Measurements from ENCODE around the gene GDE1. TPM values are rescaled to one million over a fixed set of nuclear protein-coding genes. Genes with fewer than 3 reads are reported as not detected.

The GDE1 gene
- total RNA-seq, 1 experiment from 2014 or later, result 35.3 TPM

DNA sequence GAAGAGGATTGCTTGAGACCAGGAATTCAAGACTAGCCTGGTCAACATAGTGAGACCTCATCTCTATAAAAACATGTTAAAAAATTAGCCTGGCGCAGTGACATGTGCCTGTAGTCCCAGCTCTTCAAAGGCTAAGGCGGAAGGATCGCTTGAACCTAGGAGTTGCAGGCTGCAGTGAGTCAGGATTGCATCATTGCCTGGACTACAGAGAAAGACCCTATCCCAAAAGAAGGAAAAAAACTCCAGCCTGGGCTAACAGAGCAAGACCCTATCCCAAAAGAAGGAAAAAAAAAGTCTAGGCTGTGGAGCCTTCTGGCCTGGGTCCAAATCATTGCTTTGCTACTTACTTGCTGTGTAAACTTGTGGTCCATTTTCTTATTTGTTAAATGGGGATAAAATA is 6.8 kb upstream of the GDE1 start:
- H3K9me3 ChIP-seq, result no peaks in the 10 kb centered on the region
- peaks cover 40% of the 10 kb centered on the region for H3K36me3 ChIP-seq
- no peak overlapping the region for H3K4me3 ChIP-seq
- no peak for DNase-seq
- H3K27me3 ChIP-seq, result no peaks in the 10 kb centered on the region

DNA sequence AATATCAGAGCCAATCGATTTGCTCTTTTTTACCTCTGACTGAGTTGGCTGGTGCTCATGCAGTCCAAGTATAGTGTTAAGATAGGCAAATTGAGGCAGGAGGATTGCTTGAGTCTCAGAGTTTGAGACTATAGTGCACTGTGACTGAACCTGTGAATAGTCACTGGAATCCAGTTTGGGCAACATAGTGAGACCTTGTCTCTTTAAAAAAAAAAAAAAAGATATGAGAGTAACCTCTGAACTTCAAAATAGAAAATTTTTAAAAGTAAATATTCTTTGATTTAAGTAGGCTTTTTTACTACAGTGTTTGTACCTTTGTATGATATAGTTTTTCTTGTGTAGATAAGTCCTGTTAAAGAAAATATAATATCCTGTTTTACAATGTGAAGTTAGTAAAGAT is 5.3 kb upstream of the GDE1 start:
- Histone ChIP-seq H3K36me3 (peaks cover 27% of the 10 kb centered on the region), H3K9me3 (no peaks in the 10 kb centered on the region), H3K27me3 (no peaks in the 10 kb centered on the region), H3K4me3 (no peak overlapping the region)
- no peak for DNase-seq

- Histone ChIP-seq H3K4me3 (peak overlapping the region; percentile 96), H3K9me3 (no peaks in the 10 kb centered on the region), H3K36me3 (peaks cover 24% of the 10 kb centered on the region), H3K27me3 (no peaks in the 10 kb centered on the region)
- no peak for DNase-seq
Measured at GRCh38 chr16:19525385-19525723, 3.5 kb upstream of the GDE1 start.

DNA sequence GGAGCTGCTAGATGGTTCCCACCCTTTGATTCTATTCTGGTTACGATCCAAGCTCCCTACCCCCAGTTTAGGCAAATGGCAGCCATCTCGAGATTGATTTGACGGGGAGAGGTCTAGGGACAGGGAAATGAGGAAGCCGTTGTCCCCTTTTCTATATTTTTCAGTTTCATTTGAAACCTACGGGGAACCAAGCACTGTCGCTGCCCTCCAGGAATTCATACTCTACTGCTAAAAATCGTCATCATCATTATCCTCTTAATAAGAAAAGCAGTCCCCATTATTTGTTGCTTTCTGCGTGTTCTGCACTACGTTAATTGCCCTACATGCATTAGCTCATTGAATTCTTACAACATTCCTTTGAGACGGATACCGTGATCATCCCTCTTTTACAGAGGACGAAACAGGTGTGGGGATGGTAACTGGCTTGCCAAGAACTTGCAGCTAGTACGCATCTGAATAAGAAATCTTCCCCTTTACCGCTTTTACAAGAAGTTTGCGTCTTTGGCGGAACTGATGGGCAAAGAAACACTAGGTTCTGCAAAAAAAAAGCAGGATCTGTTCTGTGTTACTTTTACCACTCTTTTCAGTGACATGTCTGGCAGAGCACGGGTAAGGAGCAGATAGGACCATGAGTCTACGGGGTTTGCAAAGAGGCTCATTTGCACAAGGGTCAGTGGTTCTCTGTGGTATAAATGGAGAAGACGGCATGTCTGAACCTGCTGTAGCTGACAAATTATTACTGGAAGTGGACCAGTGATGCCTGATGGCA is 2.9 kb upstream of the GDE1 start:
- DNase-seq, result no peak
- H3K4me3 ChIP-seq, result peak overlapping the region; percentile 96
- H3K9me3 ChIP-seq, result no peaks in the 10 kb centered on the region
- peaks cover 24% of the 10 kb centered on the region for H3K36me3 ChIP-seq
- no peaks in the 10 kb centered on the region for H3K27me3 ChIP-seq

DNA sequence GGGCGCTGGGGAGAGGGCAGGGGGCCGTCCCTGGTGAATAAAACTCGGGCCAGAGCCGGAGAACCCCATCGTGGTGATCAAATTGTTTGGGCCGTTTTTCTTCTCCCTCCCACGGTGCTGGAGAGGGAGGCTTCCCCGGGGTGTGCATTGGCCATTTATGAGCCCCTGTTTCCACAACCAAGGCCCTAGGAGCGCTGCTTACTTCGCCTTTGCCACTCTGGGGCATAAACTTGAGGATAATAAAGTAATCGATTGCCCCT is 2.4 kb upstream of the GDE1 start:
- peaks cover 21% of the 10 kb centered on the region for H3K36me3 ChIP-seq
- H3K4me3 ChIP-seq, result peak overlapping the region; percentile 96
- DNase-seq, result no peak
- H3K9me3 ChIP-seq, result no peaks in the 10 kb centered on the region
- H3K27me3 ChIP-seq, result no peaks in the 10 kb centered on the region

- Histone ChIP-seq H3K4me3 (peak within 1 kb of the TSS; percentile 96), H3K27me3 (no peaks in the 10 kb centered on the region), H3K9me3 (no peaks in the 10 kb centered on the region), H3K36me3 (peaks cover 16% of the 10 kb centered on the region)
- DNase-seq, result peak; percentile 99
Measured at GRCh38 chr16:19523559-19524355, 1.9 kb upstream of the GDE1 start, which contains the start of gene CCP110. Gene CCP110 (plus strand): TSS chr16:19523942. CDS start chr16:19527882, 3,940 bp downstream.

GRCh38 chr16:19523184-19523558 is 1.3 kb upstream of the GDE1 start:
- H3K4me3 ChIP-seq, result peak overlapping the region; percentile 96
- DNase-seq, result no peak

GRCh38 chr16:19522760-19523159 is 862 bp upstream of the GDE1 start:
- no peak overlapping the region; the same call in 1 of the 2 replicates for H3K4me3 ChIP-seq
- peaks cover 8% of the 10 kb centered on the region for H3K36me3 ChIP-seq
- DNase-seq, result no peak
- no peaks in the 10 kb centered on the region for H3K27me3 ChIP-seq
- H3K9me3 ChIP-seq, result no peaks in the 10 kb centered on the region

More at GRCh38 chr16:19523184-19523558, 1.3 kb upstream of the GDE1 start:
- Histone ChIP-seq H3K36me3 (peaks cover 12% of the 10 kb centered on the region), H3K27me3 (no peaks in the 10 kb centered on the region), H3K9me3 (no peaks in the 10 kb centered on the region)

GRCh38 chr16:19522397-19522732 is 467 bp upstream of the GDE1 start:
- H3K4me3 ChIP-seq, result peak overlapping the region; percentile 83
- no peaks in the 10 kb centered on the region for H3K27me3 ChIP-seq
- no peaks in the 10 kb centered on the region for H3K9me3 ChIP-seq
- H3K36me3 ChIP-seq, result peaks cover 4% of the 10 kb centered on the region
- DNase-seq, result no peak

DNA sequence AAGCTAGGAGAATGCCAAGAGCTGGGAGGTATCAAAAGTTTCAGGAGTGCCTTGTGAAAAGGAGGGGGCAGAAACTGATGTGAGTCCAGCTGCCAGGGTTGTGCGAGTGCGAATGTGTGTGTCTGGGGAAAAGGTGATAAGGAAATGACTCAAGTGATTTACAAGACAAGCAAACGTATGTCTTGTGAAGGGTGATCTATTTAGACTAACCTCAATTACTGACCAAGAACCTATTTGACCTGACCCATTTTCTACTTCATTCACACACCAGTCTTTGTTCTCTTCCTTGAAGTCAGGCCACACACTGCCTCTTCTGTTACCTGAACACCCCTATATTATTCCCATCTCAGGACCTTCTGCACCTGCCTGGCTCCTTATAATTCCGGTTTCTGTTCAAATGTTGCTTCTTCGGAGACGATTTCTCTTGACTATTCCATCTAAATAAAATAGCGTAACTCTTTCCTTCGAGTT is 1.0 kb downstream of the GDE1 start:
- Histone ChIP-seq H3K4me3 (peak overlapping the region; percentile 83), H3K36me3 (peaks cover 9% of the 10 kb centered on the region), H3K27me3 (no peaks in the 10 kb centered on the region), H3K9me3 (no peaks in the 10 kb centered on the region)
- no peak for DNase-seq

GRCh38 chr16:19518388-19518787 is 3.5 kb downstream of the GDE1 start:
- peaks cover 25% of the 10 kb centered on the region for H3K36me3 ChIP-seq
- DNase-seq, result no peak
- no peak overlapping the region for H3K4me3 ChIP-seq
- H3K9me3 ChIP-seq, result no peaks in the 10 kb centered on the region
- H3K27me3 ChIP-seq, result no peaks in the 10 kb centered on the region

- Histone ChIP-seq H3K9me3 (no peaks in the 10 kb centered on the region), H3K4me3 (no peak overlapping the region), H3K27me3 (no peaks in the 10 kb centered on the region), H3K36me3 (peaks cover 29% of the 10 kb centered on the region)
- peak; percentile 36 for DNase-seq
Measured at GRCh38 chr16:19517424-19518089, 4.3 kb downstream of the GDE1 start.

- DNase-seq, result no peak
- H3K27me3 ChIP-seq, result no peaks in the 10 kb centered on the region
- H3K36me3 ChIP-seq, result peaks cover 29% of the 10 kb centered on the region
- H3K9me3 ChIP-seq, result no peaks in the 10 kb centered on the region
- no peak overlapping the region for H3K4me3 ChIP-seq
Measured at GRCh38 chr16:19515757-19516156, 6.1 kb downstream of the GDE1 start.

DNA sequence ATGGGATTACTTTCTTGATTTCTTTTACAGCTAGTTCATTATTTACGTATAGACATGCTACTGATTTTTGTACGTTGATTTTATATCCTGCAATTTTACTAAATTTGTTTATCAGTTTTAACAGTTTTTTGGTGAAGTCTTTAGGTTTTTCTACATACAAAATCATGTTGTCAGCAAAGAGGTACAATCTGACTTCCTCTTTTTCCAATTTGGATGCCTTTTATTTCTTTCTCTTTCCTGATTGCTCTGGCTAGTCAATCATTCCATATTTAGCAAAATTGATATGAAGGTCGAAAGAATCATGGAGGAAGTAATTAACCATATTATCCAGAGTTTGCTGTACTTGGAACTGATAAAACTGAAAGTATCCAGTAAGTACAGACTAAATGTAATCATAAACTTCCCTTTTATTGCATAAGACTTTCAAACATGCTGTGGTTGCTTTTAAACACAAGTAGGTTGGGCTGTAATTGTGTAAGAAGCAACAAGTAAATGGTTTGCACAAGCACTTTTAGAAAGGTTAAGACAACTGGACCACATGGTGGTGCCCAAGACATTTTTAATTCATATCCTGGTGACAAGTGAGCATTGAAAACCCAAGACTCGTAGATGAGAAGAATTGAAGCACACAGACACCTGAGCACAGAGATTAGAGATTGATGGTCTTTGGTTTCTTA is 8.4 kb downstream of the GDE1 start:
- no peak for DNase-seq
- H3K27me3 ChIP-seq, result no peaks in the 10 kb centered on the region
- no peaks in the 10 kb centered on the region for H3K9me3 ChIP-seq
- H3K36me3 ChIP-seq, result peaks cover 34% of the 10 kb centered on the region
- no peak overlapping the region for H3K4me3 ChIP-seq

- no peaks in the 10 kb centered on the region for H3K9me3 ChIP-seq
- DNase-seq, result no peak
- peaks cover 34% of the 10 kb centered on the region for H3K36me3 ChIP-seq
- H3K4me3 ChIP-seq, result no peak overlapping the region
- no peaks in the 10 kb centered on the region for H3K27me3 ChIP-seq
Measured at GRCh38 chr16:19512297-19512696, 9.6 kb downstream of the GDE1 start.

DNA sequence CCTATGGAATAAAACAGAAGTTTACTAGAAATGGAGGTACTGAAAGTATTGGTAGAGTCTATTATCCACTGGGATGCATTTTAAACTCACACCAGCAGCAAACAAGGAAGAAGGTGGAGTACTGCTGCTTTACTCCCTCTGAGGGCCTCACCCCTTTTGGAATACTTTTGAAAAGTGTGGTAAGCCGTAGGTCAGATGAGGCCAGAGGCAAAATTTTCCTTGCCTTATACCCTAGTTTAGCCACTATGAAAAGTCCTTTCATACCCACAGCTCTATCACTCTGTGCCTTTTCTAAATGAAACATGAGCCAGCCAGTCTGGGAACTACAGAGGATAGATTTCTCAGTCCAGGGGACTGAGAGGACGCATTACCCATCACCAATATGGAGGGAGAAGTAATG is 14.0 kb downstream of the GDE1 start:
- DNase-seq, result no peak
- H3K27me3 ChIP-seq, result no peaks in the 10 kb centered on the region
- no peaks in the 10 kb centered on the region for H3K9me3 ChIP-seq
- peaks cover 17% of the 10 kb centered on the region for H3K36me3 ChIP-seq
- H3K4me3 ChIP-seq, result no peak overlapping the region

GRCh38 chr16:19506965-19507364 is 14.9 kb downstream of the GDE1 start:
- H3K27me3 ChIP-seq, result no peaks in the 10 kb centered on the region
- no peaks in the 10 kb centered on the region for H3K9me3 ChIP-seq
- H3K4me3 ChIP-seq, result no peak overlapping the region
- H3K36me3 ChIP-seq, result peaks cover 21% of the 10 kb centered on the region
- DNase-seq, result no peak
